Breast epithelium (tissue), 3 donors: ENCODE measurements around the gene QRICH2.

Source experiments
- POLR2A ChIP-seq: fragments of 450-650 bp; IDR thresholded peaks from one replicate; pipeline ENCODE4 v1.6.1; 2016; ENCODE audit warnings: antibody characterized with exemption, mild to moderate bottlenecking, moderate library complexity
- POLR2AphosphoS5 ChIP-seq, 3 donors: sonication (generic); formaldehyde crosslinking; IDR thresholded peaks; one replicate each; pipeline ENCODE4 v1.6.1; 2017; ENCODE audit warnings: antibody characterized with exemption in 3 of 3

GRCh38 chr17:76277300-76278267 is 30.5 kb downstream of the QRICH2 start:
- no peak for TF ChIP-seq POLR2A
- no peak for TF ChIP-seq POLR2AphosphoS5 (IDR thresholded peaks at IDR 0.05)
